HEK293 (cell line): Measurements from ENCODE around the gene ATAD1.

Experiments used
- IKZF3 ChIP-seq: fragments of 450-650 bp; IDR thresholded peaks from 2 replicates; pipeline ENCODE4 v1.5.0; 2018; ENCODE audit warnings: missing biosample characterization, mild to moderate bottlenecking, missing genetic modification characterization, moderate library complexity
- KLF7 ChIP-seq: fragments of 450-650 bp; formaldehyde crosslinking; IDR thresholded peaks from 2 replicates; pipeline ENCODE4 v1.5.1; 2016; ENCODE audit warnings: missing biosample characterization, missing genetic modification characterization, borderline replicate concordance
- SETDB1 ChIP-seq: IDR thresholded peaks from one replicate; pipeline ENCODE4 v1.6.1; 2017; ENCODE audit warnings: mild to moderate bottlenecking, low read length, moderate library complexity, mixed read lengths; ENCODE audit not compliant: insufficient read length
- SP3 ChIP-seq: fragments of 450-650 bp; formaldehyde crosslinking; IDR thresholded peaks from 2 replicates; pipeline ENCODE4 v1.5.1; 2016; ENCODE audit warnings: missing biosample characterization, missing genetic modification characterization
- YY1 ChIP-seq: fragments of 450-650 bp; formaldehyde crosslinking; IDR thresholded peaks from 2 replicates; pipeline ENCODE4 v1.5.1; 2018; ENCODE audit warnings: missing biosample characterization, missing genetic modification characterization
- ZBTB20 ChIP-seq: fragments of 450-650 bp; formaldehyde crosslinking; IDR thresholded peaks from 2 replicates; pipeline ENCODE4 v1.5.1; 2016; ENCODE audit warnings: missing biosample characterization, missing genetic modification characterization
- ZEB2 ChIP-seq: fragments of 450-650 bp; formaldehyde crosslinking; IDR thresholded peaks from 2 replicates; pipeline ENCODE4 v1.5.1; 2016; ENCODE audit warnings: missing biosample characterization, missing genetic modification characterization
- ZIC2 ChIP-seq: fragments of 450-650 bp; formaldehyde crosslinking; IDR thresholded peaks from 2 replicates; pipeline ENCODE4 v1.5.1; 2016; ENCODE audit warnings: missing biosample characterization, missing genetic modification characterization
- ZNF221 ChIP-seq: fragments of 450-650 bp; formaldehyde crosslinking; IDR thresholded peaks from 2 replicates; pipeline ENCODE4 v1.5.1; 2017; ENCODE audit warnings: missing biosample characterization, missing genetic modification characterization, borderline replicate concordance
- ZNF223 ChIP-seq: fragments of 450-650 bp; formaldehyde crosslinking; IDR thresholded peaks from 2 replicates; pipeline ENCODE4 v1.5.1; 2016; ENCODE audit warnings: missing biosample characterization, missing genetic modification characterization
- ZNF501 ChIP-seq: fragments of 450-650 bp; formaldehyde crosslinking; IDR thresholded peaks from 2 replicates; pipeline ENCODE4 v1.5.1; 2016; ENCODE audit warnings: missing biosample characterization, missing genetic modification characterization
- ZNF785 ChIP-seq: fragments of 450-650 bp; formaldehyde crosslinking; IDR thresholded peaks from 2 replicates; pipeline ENCODE4 v1.5.1; 2016; ENCODE audit warnings: missing biosample characterization, missing genetic modification characterization
- ZNF843 ChIP-seq: fragments of 450-650 bp; formaldehyde crosslinking; IDR thresholded peaks from 2 replicates; pipeline ENCODE4 v1.5.1; 2016; ENCODE audit warnings: missing biosample characterization, missing genetic modification characterization
- ZXDB ChIP-seq: fragments of 450-650 bp; formaldehyde crosslinking; IDR thresholded peaks from 2 replicates; pipeline ENCODE4 v1.5.1; 2016; ENCODE audit warnings: missing biosample characterization, missing genetic modification characterization
- TF ChIP-seq, protein P1 (sequence below): fragments of 450-650 bp; formaldehyde crosslinking; conservative IDR thresholded peaks from 2 replicates; pipeline ENCODE4 v1.5.1; 2016; ENCODE audit warnings: low read depth, missing biosample characterization, missing genetic modification characterization
- TF ChIP-seq, protein P2 (sequence below): fragments of 450-650 bp; formaldehyde crosslinking; IDR thresholded peaks from 2 replicates; pipeline ENCODE4 v1.5.1; 2016; ENCODE audit warnings: missing biosample characterization, missing genetic modification characterization
- TF ChIP-seq, protein P3 (sequence below): fragments of 450-650 bp; formaldehyde crosslinking; IDR thresholded peaks from 2 replicates; pipeline ENCODE4 v1.5.1; 2017; ENCODE audit warnings: missing biosample characterization, missing genetic modification characterization
- TF ChIP-seq, protein P4 (sequence below): fragments of 450-650 bp; formaldehyde crosslinking; IDR thresholded peaks from 2 replicates; pipeline ENCODE4 v1.5.1; 2016; ENCODE audit warnings: missing biosample characterization, missing genetic modification characterization, borderline replicate concordance
- TF ChIP-seq, protein P5 (sequence below): fragments of 450-650 bp; formaldehyde crosslinking; IDR thresholded peaks from 2 replicates; pipeline ENCODE4 v1.5.1; 2016; ENCODE audit warnings: missing biosample characterization, missing genetic modification characterization
- TF ChIP-seq, protein P6 (sequence below): fragments of 450-650 bp; formaldehyde crosslinking; IDR thresholded peaks from 2 replicates; pipeline ENCODE4 v1.5.1; 2017; ENCODE audit warnings: missing biosample characterization, mild to moderate bottlenecking, missing genetic modification characterization, moderate library complexity
- TF ChIP-seq, protein P7 (sequence below): fragments of 450-650 bp; formaldehyde crosslinking; IDR thresholded peaks from 2 replicates; pipeline ENCODE4 v1.5.1; 2016; ENCODE audit warnings: missing biosample characterization, missing genetic modification characterization

ATAD1 gene

DNA sequence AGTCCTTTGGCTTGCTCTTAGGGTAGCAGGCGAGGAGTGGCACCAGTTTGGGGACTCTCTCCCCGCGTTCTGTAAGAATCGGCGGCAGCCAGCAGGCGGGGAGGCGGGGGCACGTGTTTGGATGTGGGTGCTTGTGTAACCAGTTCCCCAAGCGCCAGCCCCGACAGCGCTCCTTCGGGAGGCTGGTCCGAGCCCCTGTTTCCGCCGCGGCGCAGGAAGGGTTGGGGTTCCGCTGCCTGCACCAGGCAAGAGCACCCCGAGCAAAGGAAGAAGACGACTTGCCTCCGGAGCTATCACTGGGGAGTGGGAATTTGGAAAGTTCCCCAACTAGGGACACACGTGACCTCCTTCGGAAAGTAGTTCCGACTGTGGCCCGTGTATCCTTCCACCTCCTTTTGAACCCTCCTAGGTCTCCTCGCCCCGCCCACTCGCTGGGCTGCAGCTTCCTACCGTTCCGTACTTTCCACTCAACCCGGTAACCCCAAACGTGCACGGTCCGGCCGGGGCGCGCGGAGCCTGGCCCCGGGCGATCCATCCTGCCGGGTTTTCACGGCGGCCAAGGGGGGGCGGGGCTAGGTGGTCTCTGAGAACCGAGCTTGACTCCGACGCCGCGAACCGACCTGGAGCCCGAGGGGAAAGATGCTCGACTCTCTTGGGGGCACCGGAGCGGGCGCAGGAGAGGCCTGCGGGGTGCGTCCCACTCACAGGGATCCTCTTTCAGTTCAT lies 44.1 kb upstream of the ATAD1 start (continued):
- TF ChIP-seq YY1: 0 out of 2 replicates have a peak, but pooled peaks have one; percentile 10
- TF ChIP-seq, protein P1, sequence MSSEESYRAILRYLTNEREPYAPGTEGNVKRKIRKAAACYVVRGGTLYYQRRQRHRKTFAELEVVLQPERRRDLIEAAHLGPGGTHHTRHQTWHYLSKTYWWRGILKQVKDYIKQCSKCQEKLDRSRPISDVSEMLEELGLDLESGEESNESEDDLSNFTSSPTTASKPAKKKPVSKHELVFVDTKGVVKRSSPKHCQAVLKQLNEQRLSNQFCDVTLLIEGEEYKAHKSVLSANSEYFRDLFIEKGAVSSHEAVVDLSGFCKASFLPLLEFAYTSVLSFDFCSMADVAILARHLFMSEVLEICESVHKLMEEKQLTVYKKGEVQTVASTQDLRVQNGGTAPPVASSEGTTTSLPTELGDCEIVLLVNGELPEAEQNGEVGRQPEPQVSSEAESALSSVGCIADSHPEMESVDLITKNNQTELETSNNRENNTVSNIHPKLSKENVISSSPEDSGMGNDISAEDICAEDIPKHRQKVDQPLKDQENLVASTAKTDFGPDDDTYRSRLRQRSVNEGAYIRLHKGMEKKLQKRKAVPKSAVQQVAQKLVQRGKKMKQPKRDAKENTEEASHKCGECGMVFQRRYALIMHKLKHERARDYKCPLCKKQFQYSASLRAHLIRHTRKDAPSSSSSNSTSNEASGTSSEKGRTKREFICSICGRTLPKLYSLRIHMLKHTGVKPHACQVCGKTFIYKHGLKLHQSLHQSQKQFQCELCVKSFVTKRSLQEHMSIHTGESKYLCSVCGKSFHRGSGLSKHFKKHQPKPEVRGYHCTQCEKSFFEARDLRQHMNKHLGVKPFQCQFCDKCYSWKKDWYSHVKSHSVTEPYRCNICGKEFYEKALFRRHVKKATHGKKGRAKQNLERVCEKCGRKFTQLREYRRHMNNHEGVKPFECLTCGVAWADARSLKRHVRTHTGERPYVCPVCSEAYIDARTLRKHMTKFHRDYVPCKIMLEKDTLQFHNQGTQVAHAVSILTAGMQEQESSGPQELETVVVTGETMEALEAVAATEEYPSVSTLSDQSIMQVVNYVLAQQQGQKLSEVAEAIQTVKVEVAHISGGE (tag by site-specific recombination): no peak; the same call in 1 of the 2 replicates
- no peak; the same call in 1 of the 2 replicates for TF ChIP-seq ZNF501 (tag by site-specific recombination)
- peak; percentile 49; the same call in 1 of the 2 replicates for TF ChIP-seq KLF7 (tag by site-specific recombination)
- TF ChIP-seq, protein P2, sequence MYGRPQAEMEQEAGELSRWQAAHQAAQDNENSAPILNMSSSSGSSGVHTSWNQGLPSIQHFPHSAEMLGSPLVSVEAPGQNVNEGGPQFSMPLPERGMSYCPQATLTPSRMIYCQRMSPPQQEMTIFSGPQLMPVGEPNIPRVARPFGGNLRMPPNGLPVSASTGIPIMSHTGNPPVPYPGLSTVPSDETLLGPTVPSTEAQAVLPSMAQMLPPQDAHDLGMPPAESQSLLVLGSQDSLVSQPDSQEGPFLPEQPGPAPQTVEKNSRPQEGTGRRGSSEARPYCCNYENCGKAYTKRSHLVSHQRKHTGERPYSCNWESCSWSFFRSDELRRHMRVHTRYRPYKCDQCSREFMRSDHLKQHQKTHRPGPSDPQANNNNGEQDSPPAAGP (tag by site-specific recombination): 0 out of 2 replicates have a peak, but pooled peaks have one; percentile 44
- peak; percentile 64; the same call in 1 of the 2 replicates for TF ChIP-seq ZBTB20 (tag by site-specific recombination)
- peak; percentile 48; the same call in 1 of the 2 replicates for TF ChIP-seq ZIC2
- TF ChIP-seq, protein P3, sequence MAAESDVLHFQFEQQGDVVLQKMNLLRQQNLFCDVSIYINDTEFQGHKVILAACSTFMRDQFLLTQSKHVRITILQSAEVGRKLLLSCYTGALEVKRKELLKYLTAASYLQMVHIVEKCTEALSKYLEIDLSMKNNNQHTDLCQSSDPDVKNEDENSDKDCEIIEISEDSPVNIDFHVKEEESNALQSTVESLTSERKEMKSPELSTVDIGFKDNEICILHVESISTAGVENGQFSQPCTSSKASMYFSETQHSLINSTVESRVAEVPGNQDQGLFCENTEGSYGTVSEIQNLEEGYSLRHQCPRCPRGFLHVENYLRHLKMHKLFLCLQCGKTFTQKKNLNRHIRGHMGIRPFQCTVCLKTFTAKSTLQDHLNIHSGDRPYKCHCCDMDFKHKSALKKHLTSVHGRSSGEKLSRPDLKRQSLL (tag by site-specific recombination): peak; percentile 88
- TF ChIP-seq, protein P4, sequence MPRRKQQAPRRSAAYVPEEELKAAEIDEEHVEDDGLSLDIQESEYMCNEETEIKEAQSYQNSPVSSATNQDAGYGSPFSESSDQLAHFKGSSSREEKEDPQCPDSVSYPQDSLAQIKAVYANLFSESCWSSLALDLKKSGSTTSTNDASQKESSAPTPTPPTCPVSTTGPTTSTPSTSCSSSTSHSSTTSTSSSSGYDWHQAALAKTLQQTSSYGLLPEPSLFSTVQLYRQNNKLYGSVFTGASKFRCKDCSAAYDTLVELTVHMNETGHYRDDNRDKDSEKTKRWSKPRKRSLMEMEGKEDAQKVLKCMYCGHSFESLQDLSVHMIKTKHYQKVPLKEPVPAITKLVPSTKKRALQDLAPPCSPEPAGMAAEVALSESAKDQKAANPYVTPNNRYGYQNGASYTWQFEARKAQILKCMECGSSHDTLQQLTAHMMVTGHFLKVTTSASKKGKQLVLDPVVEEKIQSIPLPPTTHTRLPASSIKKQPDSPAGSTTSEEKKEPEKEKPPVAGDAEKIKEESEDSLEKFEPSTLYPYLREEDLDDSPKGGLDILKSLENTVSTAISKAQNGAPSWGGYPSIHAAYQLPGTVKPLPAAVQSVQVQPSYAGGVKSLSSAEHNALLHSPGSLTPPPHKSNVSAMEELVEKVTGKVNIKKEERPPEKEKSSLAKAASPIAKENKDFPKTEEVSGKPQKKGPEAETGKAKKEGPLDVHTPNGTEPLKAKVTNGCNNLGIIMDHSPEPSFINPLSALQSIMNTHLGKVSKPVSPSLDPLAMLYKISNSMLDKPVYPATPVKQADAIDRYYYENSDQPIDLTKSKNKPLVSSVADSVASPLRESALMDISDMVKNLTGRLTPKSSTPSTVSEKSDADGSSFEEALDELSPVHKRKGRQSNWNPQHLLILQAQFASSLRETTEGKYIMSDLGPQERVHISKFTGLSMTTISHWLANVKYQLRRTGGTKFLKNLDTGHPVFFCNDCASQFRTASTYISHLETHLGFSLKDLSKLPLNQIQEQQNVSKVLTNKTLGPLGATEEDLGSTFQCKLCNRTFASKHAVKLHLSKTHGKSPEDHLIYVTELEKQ (tag by site-specific recombination): peak; percentile 58
- no peak for TF ChIP-seq ZNF221 (tag by site-specific recombination)
- peak; percentile 45; the same call in 1 of the 2 replicates for TF ChIP-seq ZNF843 (tag by site-specific recombination)
- TF ChIP-seq ZEB2: peak; percentile 67
- TF ChIP-seq, protein P5, sequence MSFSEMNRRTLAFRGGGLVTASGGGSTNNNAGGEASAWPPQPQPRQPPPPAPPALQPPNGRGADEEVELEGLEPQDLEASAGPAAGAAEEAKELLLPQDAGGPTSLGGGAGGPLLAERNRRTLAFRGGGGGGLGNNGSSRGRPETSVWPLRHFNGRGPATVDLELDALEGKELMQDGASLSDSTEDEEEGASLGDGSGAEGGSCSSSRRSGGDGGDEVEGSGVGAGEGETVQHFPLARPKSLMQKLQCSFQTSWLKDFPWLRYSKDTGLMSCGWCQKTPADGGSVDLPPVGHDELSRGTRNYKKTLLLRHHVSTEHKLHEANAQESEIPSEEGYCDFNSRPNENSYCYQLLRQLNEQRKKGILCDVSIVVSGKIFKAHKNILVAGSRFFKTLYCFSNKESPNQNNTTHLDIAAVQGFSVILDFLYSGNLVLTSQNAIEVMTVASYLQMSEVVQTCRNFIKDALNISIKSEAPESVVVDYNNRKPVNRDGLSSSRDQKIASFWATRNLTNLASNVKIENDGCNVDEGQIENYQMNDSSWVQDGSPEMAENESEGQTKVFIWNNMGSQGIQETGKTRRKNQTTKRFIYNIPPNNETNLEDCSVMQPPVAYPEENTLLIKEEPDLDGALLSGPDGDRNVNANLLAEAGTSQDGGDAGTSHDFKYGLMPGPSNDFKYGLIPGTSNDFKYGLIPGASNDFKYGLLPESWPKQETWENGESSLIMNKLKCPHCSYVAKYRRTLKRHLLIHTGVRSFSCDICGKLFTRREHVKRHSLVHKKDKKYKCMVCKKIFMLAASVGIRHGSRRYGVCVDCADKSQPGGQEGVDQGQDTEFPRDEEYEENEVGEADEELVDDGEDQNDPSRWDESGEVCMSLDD: peak; percentile 88
- peak; percentile 51 for TF ChIP-seq IKZF3 (tag by site-specific recombination)
- TF ChIP-seq, protein P6, sequence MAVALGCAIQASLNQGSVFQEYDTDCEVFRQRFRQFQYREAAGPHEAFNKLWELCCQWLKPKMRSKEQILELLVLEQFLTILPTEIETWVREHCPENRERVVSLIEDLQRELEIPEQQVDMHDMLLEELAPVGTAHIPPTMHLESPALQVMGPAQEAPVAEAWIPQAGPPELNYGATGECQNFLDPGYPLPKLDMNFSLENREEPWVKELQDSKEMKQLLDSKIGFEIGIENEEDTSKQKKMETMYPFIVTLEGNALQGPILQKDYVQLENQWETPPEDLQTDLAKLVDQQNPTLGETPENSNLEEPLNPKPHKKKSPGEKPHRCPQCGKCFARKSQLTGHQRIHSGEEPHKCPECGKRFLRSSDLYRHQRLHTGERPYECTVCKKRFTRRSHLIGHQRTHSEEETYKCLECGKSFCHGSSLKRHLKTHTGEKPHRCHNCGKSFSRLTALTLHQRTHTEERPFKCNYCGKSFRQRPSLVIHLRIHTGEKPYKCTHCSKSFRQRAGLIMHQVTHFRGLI (tag by site-specific recombination): peak; percentile 14; the same call in 1 of the 2 replicates
- peak; percentile 56; the same call in 1 of the 2 replicates for TF ChIP-seq ZNF223 (tag by site-specific recombination)
- peak; percentile 29 for TF ChIP-seq SETDB1
- peak; percentile 78 for TF ChIP-seq ZXDB (tag by site-specific recombination)
- TF ChIP-seq, protein P7, sequence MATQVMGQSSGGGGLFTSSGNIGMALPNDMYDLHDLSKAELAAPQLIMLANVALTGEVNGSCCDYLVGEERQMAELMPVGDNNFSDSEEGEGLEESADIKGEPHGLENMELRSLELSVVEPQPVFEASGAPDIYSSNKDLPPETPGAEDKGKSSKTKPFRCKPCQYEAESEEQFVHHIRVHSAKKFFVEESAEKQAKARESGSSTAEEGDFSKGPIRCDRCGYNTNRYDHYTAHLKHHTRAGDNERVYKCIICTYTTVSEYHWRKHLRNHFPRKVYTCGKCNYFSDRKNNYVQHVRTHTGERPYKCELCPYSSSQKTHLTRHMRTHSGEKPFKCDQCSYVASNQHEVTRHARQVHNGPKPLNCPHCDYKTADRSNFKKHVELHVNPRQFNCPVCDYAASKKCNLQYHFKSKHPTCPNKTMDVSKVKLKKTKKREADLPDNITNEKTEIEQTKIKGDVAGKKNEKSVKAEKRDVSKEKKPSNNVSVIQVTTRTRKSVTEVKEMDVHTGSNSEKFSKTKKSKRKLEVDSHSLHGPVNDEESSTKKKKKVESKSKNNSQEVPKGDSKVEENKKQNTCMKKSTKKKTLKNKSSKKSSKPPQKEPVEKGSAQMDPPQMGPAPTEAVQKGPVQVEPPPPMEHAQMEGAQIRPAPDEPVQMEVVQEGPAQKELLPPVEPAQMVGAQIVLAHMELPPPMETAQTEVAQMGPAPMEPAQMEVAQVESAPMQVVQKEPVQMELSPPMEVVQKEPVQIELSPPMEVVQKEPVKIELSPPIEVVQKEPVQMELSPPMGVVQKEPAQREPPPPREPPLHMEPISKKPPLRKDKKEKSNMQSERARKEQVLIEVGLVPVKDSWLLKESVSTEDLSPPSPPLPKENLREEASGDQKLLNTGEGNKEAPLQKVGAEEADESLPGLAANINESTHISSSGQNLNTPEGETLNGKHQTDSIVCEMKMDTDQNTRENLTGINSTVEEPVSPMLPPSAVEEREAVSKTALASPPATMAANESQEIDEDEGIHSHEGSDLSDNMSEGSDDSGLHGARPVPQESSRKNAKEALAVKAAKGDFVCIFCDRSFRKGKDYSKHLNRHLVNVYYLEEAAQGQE: peak; percentile 21; the same call in 1 of the 2 replicates
- TF ChIP-seq ZNF785 (tag by site-specific recombination): peak; percentile 83; the same call in 1 of the 2 replicates
- peak; percentile 95 for TF ChIP-seq SP3 (tag by site-specific recombination)
